Vagina (tissue), 2 donors: ENCODE measurements around the gene PI4K2B.
"Not testable (repeated sequence)": the region's sequence is repeated elsewhere in the genome, so short reads cannot be mapped to it uniquely, and the experiment has no call there.

ENCODE experiments used
- POLR2AphosphoS5 ChIP-seq, 2 donors: sonication (generic); formaldehyde crosslinking; IDR thresholded peaks; one replicate each; pipeline ENCODE4 v1.9.0; 2017; ENCODE audit warnings: antibody characterized with exemption in 2 of 2, mild to moderate bottlenecking in 2 of 2, low read depth in 1 of 2; ENCODE audit not compliant: insufficient read depth in 1 of 2
- TF ChIP-seq, protein P1 (sequence below), 3 experiments: fragments of 450-650 bp in 2 of 3; fragments of 200-600 bp in 1 of 3; sonication (generic) in 1 of 3; IDR thresholded peaks; one replicate each; pipeline ENCODE4 v1.5.1; 2017 to 2019; ENCODE audit warnings: antibody characterized with exemption in 3 of 3, mild to moderate bottlenecking in 2 of 3, moderate library complexity in 2 of 3

DNA sequence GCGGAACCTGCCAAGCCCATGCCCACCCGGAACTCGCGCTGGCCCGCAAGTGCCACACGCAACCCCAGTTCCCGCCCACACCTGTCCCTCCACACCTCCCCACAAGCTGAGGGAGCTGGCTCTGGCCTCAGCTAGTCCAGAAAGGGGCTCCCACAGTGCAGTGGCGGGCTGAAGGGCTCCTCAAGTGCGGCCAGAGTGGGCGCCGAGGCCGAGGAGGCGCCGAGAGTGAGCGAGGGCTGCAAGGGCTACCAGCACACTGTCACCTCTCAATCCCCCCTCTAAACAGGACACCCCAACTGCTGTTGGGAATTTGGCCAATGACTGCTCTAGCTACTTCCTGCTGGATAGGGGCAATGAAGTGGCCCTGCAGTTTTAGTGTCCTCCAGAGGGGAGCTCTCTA lies 5.7 kb downstream of the PI4K2B start:
- TF ChIP-seq, protein P1, sequence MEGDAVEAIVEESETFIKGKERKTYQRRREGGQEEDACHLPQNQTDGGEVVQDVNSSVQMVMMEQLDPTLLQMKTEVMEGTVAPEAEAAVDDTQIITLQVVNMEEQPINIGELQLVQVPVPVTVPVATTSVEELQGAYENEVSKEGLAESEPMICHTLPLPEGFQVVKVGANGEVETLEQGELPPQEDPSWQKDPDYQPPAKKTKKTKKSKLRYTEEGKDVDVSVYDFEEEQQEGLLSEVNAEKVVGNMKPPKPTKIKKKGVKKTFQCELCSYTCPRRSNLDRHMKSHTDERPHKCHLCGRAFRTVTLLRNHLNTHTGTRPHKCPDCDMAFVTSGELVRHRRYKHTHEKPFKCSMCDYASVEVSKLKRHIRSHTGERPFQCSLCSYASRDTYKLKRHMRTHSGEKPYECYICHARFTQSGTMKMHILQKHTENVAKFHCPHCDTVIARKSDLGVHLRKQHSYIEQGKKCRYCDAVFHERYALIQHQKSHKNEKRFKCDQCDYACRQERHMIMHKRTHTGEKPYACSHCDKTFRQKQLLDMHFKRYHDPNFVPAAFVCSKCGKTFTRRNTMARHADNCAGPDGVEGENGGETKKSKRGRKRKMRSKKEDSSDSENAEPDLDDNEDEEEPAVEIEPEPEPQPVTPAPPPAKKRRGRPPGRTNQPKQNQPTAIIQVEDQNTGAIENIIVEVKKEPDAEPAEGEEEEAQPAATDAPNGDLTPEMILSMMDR (IDR thresholded peaks at IDR 0.05): not testable (repeated sequence)
- not testable (repeated sequence) for TF ChIP-seq POLR2AphosphoS5 (IDR thresholded peaks at IDR 0.05; ENCODE audit: insufficient read depth in 1 of 2, low read depth in 1 of 2)
